Bronchial epithelial cell (primary cell): Measurements from ENCODE around the gene NANS. TPM values are rescaled to one million over a fixed set of nuclear protein-coding genes. Genes with fewer than 3 reads are reported as not detected.

Source experiments
- DNase-seq: peaks from one replicate; pipeline ENCODE4 v3.0.0-alpha.2; 2010; ENCODE audit warnings: low read depth
- FAIRE-seq: peaks from 2 replicates; lab custom pipeline; 2011; peaks lifted over from hg19 to GRCh38; lab: Jason Lieb, UNC
- H3K27me3 ChIP-seq: 2 replicates; pipeline ENCODE4 v1.5.1; 2011; ENCODE audit warnings: low read length; ENCODE audit not compliant: control insufficient read depth, insufficient read depth
- H3K36me3 ChIP-seq: 2 replicates; pipeline ENCODE4 v1.5.1; 2011; ENCODE audit warnings: low read length; ENCODE audit not compliant: control insufficient read depth, insufficient read depth
- H3K4me3 ChIP-seq: 2 replicates; pipeline ENCODE4 v1.5.1; 2011; ENCODE audit warnings: mild to moderate bottlenecking, low read depth, low read length, control low read depth
- CTCF ChIP-seq: IDR thresholded peaks from 2 replicates; pipeline ENCODE4 v1.5.1; 2011; ENCODE audit warnings: mild to moderate bottlenecking, moderate library complexity, low read length, control low read depth, inconsistent platforms; ENCODE audit not compliant: insufficient read depth, severe bottlenecking
- total RNA-seq: library from RNA; depleted of rRNA; stranded (reverse); fragments of >200 nt; gene quantifications from 2 replicates; pipeline ENCODE4 v1.2.1, GENCODE V29; 2014

NANS gene
- 98.8 and 118 TPM in 2 replicates for total RNA-seq

GRCh38 chr9:98056269-98057137, at the start of gene NANS:
TSS of gene NANS (plus strand) at chr9:98056732. CDS start at chr9:98056809, 77 bp downstream.
- Histone ChIP-seq H3K27me3 (no peaks in the 10 kb centered on the region), H3K4me3 (peak within 1 kb of the TSS; percentile 89), H3K36me3 (peaks cover 5% of the 10 kb centered on the region)
- TF ChIP-seq CTCF, result no peak
- DNase-seq (peak; percentile 91), FAIRE-seq (no peak)

GRCh38 chr9:98007251-98007928, 49.1 kb upstream of the NANS start:
- H3K4me3 ChIP-seq, result no peak overlapping the region
- peak; percentile 38 for DNase-seq
- no peaks in the 10 kb centered on the region for H3K27me3 ChIP-seq
- no peak for FAIRE-seq
- H3K36me3 ChIP-seq, result peaks cover 36% of the 10 kb centered on the region
- TF ChIP-seq CTCF, result no peak

GRCh38 chr9:98008764-98009163, 47.8 kb upstream of the NANS start:
- FAIRE-seq, result no peak
- TF ChIP-seq CTCF, result no peak
- no peak overlapping the region for H3K4me3 ChIP-seq
- DNase-seq, result no peak
- H3K27me3 ChIP-seq, result no peaks in the 10 kb centered on the region
- H3K36me3 ChIP-seq, result peaks cover 36% of the 10 kb centered on the region

GRCh38 chr9:98009437-98009836, 47.1 kb upstream of the NANS start:
- FAIRE-seq, result no peak
- H3K4me3 ChIP-seq, result no peak overlapping the region
- no peaks in the 10 kb centered on the region for H3K27me3 ChIP-seq
- no peak for DNase-seq
- no peak for TF ChIP-seq CTCF
- peaks cover 35% of the 10 kb centered on the region for H3K36me3 ChIP-seq

- Histone ChIP-seq H3K27me3 (no peaks in the 10 kb centered on the region), H3K4me3 (no peak overlapping the region), H3K36me3 (peaks cover 34% of the 10 kb centered on the region)
- DNase-seq (no peak), FAIRE-seq (no peak)
- no peak for TF ChIP-seq CTCF
Measured at GRCh38 chr9:98009936-98010335, 46.6 kb upstream of the NANS start.
